Measurements from ENCODE around the gene RAI14. TPM values are rescaled to one million over a fixed set of nuclear protein-coding genes. Genes with fewer than 3 reads are reported as not detected.
"Not testable (repeated sequence)": the region's sequence is repeated elsewhere in the genome, so short reads cannot be mapped to it uniquely, and the experiment has no call there.

Gene RAI14
- total RNA-seq, 1 donor from 2014 or later = 1.2 TPM

DNA sequence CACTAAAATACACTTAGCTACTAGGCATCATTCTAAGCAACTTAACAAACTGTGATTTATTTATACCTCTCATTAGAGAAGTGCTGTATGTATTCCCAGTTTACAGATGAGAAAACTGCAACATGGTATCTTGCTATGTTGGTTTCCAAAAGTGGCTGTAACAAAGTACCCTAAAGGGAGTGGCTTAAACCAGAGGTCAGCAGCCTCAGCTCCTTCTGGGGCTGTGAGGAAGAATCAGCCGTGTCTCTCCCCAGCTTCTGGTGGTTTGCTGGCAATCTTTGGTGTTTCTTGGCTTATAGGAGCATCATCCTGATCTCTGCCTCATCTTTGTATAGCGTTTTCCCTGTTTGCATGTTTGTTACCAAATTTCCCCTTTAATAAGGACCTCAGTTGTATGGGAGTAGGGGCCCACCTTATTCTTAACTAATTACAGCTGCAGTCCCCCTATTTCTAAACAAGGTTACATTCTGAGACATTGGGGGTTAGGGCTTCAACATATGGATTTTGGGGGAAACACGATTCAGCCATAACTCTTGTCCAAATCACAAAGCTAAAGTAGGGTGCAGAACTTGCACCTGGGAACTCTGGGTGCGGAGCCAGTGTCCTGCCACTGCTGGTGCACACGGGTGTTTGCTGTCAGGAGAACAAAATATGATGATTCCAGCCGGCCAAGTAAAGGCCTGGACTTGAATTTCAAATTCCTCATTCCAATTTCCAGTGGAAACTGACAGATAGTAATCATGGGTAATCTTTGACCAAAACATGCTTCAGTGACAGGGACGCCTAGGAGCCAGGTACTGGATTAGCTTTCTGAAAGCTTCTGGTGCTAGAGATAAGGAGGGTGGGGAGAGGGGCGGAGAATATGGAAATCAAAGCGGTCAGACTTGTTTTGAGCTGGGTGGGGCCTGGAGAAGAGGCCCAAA lies 43.3 kb downstream of the RAI14 start:
- no peak overlapping the region for H3K27ac Mint-ChIP-seq
- peaks cover 2% of the 10 kb centered on the region for H3K27me3 Mint-ChIP-seq (ENCODE audit: insufficient read depth)
- no peak overlapping the region for H3K4me3 Mint-ChIP-seq
- no peaks in the 10 kb centered on the region for H3K9me3 Mint-ChIP-seq
- no peaks in the 10 kb centered on the region for H3K36me3 Mint-ChIP-seq (ENCODE audit: low read depth)
- no peaks in the 10 kb centered on the region for H3K4me1 Mint-ChIP-seq (ENCODE audit: low read depth)
- no peak for DNase-seq (ENCODE audit: low spot score)
- intact Hi-C loops (cut with micrococcal nuclease) = no loop called here

DNA sequence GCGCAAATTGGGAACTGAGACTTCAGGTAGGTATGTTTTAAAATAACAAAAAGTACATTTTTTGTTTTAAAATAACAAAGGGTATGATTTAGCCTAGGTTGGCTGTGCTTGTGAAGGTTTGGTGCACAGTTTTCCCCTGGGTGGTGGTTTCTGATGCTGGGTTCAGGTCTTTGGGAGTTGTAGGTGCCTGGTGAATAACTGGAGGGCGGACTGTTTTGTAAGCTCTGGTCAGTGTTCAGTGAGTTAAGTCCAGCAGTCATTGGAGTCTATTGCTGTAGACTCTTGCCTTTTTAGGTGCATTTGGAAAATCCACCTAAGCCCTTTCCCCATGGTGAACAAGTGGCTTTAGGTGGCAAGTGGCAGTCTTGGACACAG lies 43.9 kb downstream of the RAI14 start:
- Mint-ChIP-seq H3K4me1 (ENCODE audit: low read depth) (no peaks in the 10 kb centered on the region), H3K9me3 (no peaks in the 10 kb centered on the region), H3K36me3 (ENCODE audit: low read depth) (no peaks in the 10 kb centered on the region), H3K27me3 (ENCODE audit: insufficient read depth) (peaks cover 2% of the 10 kb centered on the region), H3K27ac (no peak overlapping the region), H3K4me3 (no peak overlapping the region)
- DNase-seq (ENCODE audit: low spot score) = no peak
- intact Hi-C loops (cut with micrococcal nuclease) = no loop called here

DNA sequence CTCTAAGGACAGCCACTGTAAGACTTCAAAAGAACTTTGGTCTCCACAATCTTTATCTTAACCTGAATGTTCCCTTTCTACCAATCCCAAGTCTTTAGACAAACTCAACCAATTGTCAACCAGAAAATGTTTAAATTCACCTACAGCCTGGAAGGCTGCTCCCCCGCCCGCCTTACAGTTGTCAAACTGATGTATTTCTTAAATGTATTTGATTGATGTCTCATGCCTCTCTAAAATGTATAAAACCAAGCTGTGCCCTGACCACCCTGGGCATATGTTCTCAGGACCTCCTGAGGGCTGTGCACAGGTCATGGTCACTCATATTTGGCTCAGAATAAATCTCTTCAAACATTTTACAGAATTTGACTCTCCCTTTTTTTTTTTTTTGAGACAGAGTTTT lies 45.3 kb downstream of the RAI14 start:
- H3K27ac Mint-ChIP-seq; DNase-seq (ENCODE audit: low spot score); H3K36me3 Mint-ChIP-seq (ENCODE audit: low read depth); H3K9me3 Mint-ChIP-seq; intact Hi-C loops (cut with micrococcal nuclease); H3K27me3 Mint-ChIP-seq (ENCODE audit: insufficient read depth); H3K4me3 Mint-ChIP-seq; H3K4me1 Mint-ChIP-seq (ENCODE audit: low read depth): not testable (repeated sequence)

DNA sequence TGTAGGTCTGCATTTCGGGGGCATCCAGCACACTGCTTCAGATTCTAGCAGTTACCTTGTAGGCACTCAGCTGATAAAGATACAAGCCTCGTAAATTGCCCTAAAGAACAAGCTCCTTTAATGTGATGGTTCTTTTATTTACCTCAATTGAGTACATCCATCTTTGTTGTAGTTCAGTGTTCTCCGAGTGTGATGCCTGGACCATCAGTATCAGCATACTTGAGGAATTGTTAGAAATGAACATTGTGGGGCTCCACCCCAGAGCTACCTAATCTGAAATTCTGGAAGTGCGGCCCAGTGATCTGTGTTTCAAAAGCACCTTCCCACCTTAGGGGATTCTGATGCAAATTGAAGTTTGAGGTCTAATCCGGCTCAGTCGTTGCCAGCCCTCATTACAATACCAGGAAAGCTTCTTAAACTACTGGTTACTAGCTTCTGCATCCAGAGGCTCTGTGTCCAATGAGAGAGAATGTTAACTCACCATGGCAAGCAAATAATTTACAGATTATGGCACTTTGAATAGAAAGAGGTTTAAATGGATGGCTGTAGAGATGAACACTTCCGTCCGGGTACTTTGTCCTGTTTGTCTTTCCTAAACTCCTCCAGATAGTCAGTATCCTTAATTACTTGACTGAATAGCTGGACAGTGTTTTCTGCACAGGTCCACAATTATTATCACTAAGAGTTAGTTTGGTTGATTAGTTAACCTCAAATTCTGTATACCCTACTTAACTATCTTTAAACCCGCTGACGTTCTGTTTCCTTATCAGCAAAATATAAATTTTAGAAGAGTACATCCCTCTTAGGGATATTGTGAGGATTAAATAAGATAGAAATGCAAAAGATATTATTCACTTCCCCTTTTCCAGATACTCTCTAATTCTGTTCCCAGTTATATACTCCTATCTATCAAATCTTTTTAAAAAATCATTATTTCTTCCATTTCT lies 47.9 kb downstream of the RAI14 start:
- Mint-ChIP-seq H3K4me3 (no peak overlapping the region), H3K27ac (no peak overlapping the region), H3K4me1 (ENCODE audit: low read depth) (no peaks in the 10 kb centered on the region), H3K27me3 (ENCODE audit: insufficient read depth) (peaks cover 2% of the 10 kb centered on the region), H3K9me3 (no peaks in the 10 kb centered on the region), H3K36me3 (ENCODE audit: low read depth) (no peaks in the 10 kb centered on the region)
- intact Hi-C loops (cut with micrococcal nuclease) = no loop called here
- no peak for DNase-seq (ENCODE audit: low spot score)

DNA sequence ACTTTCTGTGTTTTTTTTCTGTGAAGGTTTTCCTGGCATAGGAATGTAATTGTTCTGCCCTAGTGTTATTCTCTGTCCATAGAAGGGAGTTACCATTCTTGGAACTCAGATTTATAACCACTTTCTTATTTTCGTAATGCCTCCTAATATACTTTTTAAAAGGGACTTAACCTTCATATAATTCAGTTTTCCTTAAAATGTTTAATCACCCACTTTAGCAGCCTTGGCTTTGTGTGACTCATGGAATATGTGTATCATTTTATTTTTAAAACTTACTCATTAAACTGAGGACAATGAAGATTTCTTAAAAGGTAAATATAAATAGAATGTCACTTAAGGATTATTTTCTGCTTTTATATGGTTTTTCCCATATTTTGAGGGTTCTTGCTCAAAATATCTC lies 50.0 kb downstream of the RAI14 start:
- Mint-ChIP-seq H3K4me1 (ENCODE audit: low read depth) (no peaks in the 10 kb centered on the region), H3K27me3 (ENCODE audit: insufficient read depth) (no peaks in the 10 kb centered on the region), H3K9me3 (no peaks in the 10 kb centered on the region), H3K36me3 (ENCODE audit: low read depth) (no peaks in the 10 kb centered on the region), H3K4me3 (no peak overlapping the region), H3K27ac (no peak overlapping the region)
- DNase-seq (ENCODE audit: low spot score) = no peak
- intact Hi-C loops (cut with micrococcal nuclease) = no loop called here

DNA sequence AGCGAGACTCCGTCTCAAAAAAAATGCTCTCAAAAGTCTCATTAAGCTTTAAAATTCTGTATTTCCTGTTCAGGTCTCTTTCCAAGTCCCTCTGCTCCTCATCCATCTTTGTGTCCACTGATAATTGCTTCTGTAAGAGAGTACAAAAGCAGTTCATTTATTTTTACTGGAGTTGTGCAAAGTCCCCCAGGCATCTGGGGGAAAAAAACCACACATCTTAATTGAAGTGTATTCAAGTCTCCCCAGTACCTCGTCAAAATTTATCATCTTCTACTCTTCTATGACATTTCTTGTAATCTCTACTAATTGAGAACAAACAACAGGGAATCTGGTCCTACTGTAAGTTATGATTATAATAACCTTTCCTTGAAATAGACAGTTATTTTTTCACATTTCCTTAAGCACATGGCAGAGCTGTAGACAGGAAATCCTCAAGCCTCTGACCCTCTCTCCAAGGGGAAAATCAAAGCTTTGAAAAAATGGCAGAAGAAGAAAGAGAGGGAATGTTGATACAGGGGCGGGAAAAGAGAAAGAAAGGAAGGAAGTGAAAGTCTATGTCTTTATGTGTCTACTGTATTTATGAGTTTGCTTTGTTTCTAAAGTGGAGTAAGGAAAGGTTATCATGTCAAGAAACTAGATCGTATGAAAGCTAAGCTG lies 51.5 kb downstream of the RAI14 start:
- Mint-ChIP-seq H3K27me3 (ENCODE audit: insufficient read depth) (no peaks in the 10 kb centered on the region), H3K36me3 (ENCODE audit: low read depth) (no peaks in the 10 kb centered on the region), H3K27ac (no peak overlapping the region), H3K9me3 (no peaks in the 10 kb centered on the region), H3K4me3 (no peak overlapping the region), H3K4me1 (ENCODE audit: low read depth) (no peaks in the 10 kb centered on the region)
- intact Hi-C loops (cut with micrococcal nuclease) = no loop called here
- no peak for DNase-seq (ENCODE audit: low spot score)

DNA sequence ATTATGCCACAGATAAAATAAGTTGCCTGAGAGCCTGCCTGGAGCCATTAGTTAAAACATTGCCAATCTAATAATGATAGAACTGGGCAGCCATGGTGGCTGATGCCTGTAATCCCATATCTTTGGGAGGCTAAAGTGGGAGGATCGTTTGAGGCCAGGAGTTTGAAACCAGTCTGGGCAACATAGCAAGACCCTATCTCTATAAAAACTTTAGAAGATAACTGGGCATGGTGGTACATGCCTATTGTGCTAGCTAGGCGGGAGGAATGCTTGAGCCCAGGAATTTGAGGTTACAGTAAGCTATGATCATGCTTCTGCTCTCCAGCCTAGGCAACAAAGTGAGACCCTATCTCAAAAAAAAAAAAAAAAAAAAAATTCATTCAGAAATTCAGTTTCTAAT lies 52.6 kb downstream of the RAI14 start:
- no peak for DNase-seq (ENCODE audit: low spot score)
- Mint-ChIP-seq H3K9me3 (no peaks in the 10 kb centered on the region), H3K4me3 (no peak overlapping the region), H3K36me3 (ENCODE audit: low read depth) (no peaks in the 10 kb centered on the region), H3K27me3 (ENCODE audit: insufficient read depth) (no peaks in the 10 kb centered on the region), H3K27ac (no peak overlapping the region), H3K4me1 (ENCODE audit: low read depth) (no peaks in the 10 kb centered on the region)
- intact Hi-C loops (cut with micrococcal nuclease) = no loop called here

DNA sequence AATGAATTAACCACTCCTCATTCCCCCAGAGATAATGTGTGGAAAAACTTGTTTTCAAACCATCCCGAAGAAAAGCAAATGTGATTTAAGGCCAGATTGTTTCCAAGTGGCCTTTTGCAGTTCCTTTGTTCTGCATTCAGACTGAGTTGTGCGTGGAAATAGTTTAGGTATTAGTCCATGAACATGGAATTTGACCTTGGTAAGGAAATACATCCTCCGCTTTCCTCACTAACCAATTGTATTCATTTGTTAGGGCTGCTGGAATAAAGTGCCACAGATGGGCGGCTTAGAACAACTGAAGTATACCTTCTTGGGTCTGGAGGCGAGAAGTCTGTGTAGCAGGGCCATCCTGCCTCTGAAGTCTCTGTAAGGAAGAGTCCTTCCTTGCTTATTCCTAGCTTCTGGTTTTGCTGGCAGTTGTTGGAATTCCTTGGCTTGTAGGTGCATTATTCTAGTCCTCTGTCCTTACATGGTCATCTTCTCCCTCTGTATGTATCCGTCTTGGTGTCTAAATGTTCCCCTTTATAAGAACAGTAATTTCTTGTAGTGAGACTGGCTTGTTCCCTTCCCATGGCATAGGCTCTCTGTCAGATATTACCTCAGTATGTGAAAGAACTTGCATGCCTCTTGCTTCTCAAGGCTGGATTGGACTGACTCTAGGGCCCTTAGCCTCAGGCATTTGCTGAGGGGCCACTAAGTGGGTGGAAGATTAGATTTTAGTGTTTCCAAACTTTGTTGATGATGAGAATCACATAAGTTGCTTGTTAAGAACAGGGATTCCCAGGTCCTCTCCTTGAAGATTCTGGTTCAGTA lies 53.9 kb downstream of the RAI14 start:
- no peak overlapping the region for H3K4me3 Mint-ChIP-seq
- DNase-seq (ENCODE audit: low spot score) = no peak
- no peaks in the 10 kb centered on the region for H3K4me1 Mint-ChIP-seq (ENCODE audit: low read depth)
- H3K27ac Mint-ChIP-seq = no peak overlapping the region
- H3K9me3 Mint-ChIP-seq = no peaks in the 10 kb centered on the region
- H3K27me3 Mint-ChIP-seq (ENCODE audit: insufficient read depth) = no peaks in the 10 kb centered on the region
- intact Hi-C loops (cut with micrococcal nuclease) = no loop called here
- no peaks in the 10 kb centered on the region for H3K36me3 Mint-ChIP-seq (ENCODE audit: low read depth)

DNA sequence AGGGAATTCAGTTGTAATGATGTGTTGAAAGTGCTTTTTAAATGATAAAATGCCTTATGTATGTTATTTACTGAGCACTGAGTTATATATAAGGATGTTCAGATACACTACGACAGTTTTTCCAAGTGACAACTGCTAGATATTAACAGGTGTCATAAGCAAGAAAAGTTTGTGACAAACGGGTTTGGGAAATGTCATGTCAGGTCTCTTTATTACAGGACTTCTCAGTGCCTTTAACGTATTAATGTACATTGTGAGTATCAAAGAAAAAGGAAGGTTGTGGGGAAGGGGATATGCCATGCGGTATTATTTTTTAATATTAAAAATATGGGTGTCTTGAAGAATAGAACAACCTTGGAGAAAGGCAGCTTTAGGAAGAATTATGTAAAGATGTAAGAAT lies 56.4 kb downstream of the RAI14 start:
- H3K36me3 Mint-ChIP-seq (ENCODE audit: low read depth) = no peaks in the 10 kb centered on the region
- no peaks in the 10 kb centered on the region for H3K9me3 Mint-ChIP-seq
- no peak for DNase-seq (ENCODE audit: low spot score)
- intact Hi-C loops (cut with micrococcal nuclease) = no loop called here
- H3K27me3 Mint-ChIP-seq (ENCODE audit: insufficient read depth) = no peaks in the 10 kb centered on the region
- H3K4me1 Mint-ChIP-seq (ENCODE audit: low read depth) = no peaks in the 10 kb centered on the region
- no peak overlapping the region for H3K27ac Mint-ChIP-seq
- no peak overlapping the region for H3K4me3 Mint-ChIP-seq

DNA sequence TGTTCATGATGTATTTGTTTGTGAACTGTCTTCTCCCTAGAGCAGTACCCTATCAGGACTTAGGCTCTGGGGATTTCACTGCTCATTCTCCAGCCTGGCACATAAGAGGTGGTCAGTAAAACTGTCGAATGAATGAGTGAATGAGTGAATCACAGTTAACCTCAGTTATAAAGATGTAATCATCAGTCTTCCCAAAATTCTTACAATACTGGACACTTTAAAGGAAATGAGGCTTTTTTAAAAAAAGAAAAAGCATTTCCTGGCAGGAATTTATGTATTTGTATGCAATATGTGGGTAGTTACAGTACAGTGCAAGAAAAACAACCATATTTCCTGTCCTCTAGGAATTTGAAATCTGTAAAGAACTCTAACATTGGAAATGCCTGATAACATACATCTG lies 59.6 kb downstream of the RAI14 start:
- no peak for DNase-seq (ENCODE audit: low spot score)
- no peaks in the 10 kb centered on the region for H3K36me3 Mint-ChIP-seq (ENCODE audit: low read depth)
- no peak overlapping the region for H3K27ac Mint-ChIP-seq
- peaks cover 5% of the 10 kb centered on the region for H3K27me3 Mint-ChIP-seq (ENCODE audit: insufficient read depth)
- no peak overlapping the region for H3K4me3 Mint-ChIP-seq
- intact Hi-C loops (cut with micrococcal nuclease) = no loop called here
- no peaks in the 10 kb centered on the region for H3K4me1 Mint-ChIP-seq (ENCODE audit: low read depth)
- no peaks in the 10 kb centered on the region for H3K9me3 Mint-ChIP-seq

DNA sequence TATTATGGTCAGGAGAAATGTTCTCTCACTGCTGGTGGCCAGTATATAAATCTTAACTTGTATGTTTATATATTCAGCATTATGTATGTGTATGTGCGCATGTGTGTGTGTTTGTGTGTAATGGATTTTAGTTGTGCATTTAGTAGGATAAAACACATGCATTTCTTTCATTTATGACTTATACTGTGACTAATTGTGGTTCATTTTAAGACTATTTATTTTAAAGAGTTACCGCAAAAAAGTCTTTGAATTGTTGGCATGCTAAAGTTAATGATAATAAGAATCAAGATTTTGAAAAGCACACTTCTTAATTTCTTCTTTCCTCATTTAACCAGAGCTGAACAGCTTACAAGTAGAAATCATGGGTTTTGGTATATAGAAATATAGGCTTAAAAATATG lies 60.9 kb downstream of the RAI14 start:
- no peak overlapping the region for H3K27ac Mint-ChIP-seq
- H3K4me1 Mint-ChIP-seq (ENCODE audit: low read depth) = no peaks in the 10 kb centered on the region
- DNase-seq (ENCODE audit: low spot score) = no peak
- H3K36me3 Mint-ChIP-seq (ENCODE audit: low read depth) = no peaks in the 10 kb centered on the region
- no peak overlapping the region for H3K4me3 Mint-ChIP-seq
- no peaks in the 10 kb centered on the region for H3K9me3 Mint-ChIP-seq
- H3K27me3 Mint-ChIP-seq (ENCODE audit: insufficient read depth) = peaks cover 5% of the 10 kb centered on the region
- intact Hi-C loops (cut with micrococcal nuclease) = no loop called here

Data from activated T-helper 1 cell treated with anti-CD3 and anti-CD28 coated beads, Interleukin-12 subunit alpha, Interleukin-12 subunit beta, Interleukin-2, Interleukin-4 antibody, amounts not matched to agents 30 ng/mL and 10 ng/mL and 1 ng/mL, durations not matched to agents 14 hours and 24 hours and 36 hours (primary cell).